ENCODE results near the gene LIMK2. TPM values are rescaled to one million over a fixed set of nuclear protein-coding genes. Genes with fewer than 3 reads are reported as not detected.
A peak's percentile ranks its signal among the peaks of the same experiment; 100 is the strongest.
"Not testable (repeated sequence)": the region's sequence is repeated elsewhere in the genome, so short reads cannot be mapped to it uniquely, and the experiment has no call there.

Gene LIMK2
- 8.0 TPM for total RNA-seq
- long read RNA-seq, partial matches to known transcripts = 1 of 7 reads
- long read RNA-seq, other reads (novel, unspliced or antisense) = 4 of 7 reads

DNA sequence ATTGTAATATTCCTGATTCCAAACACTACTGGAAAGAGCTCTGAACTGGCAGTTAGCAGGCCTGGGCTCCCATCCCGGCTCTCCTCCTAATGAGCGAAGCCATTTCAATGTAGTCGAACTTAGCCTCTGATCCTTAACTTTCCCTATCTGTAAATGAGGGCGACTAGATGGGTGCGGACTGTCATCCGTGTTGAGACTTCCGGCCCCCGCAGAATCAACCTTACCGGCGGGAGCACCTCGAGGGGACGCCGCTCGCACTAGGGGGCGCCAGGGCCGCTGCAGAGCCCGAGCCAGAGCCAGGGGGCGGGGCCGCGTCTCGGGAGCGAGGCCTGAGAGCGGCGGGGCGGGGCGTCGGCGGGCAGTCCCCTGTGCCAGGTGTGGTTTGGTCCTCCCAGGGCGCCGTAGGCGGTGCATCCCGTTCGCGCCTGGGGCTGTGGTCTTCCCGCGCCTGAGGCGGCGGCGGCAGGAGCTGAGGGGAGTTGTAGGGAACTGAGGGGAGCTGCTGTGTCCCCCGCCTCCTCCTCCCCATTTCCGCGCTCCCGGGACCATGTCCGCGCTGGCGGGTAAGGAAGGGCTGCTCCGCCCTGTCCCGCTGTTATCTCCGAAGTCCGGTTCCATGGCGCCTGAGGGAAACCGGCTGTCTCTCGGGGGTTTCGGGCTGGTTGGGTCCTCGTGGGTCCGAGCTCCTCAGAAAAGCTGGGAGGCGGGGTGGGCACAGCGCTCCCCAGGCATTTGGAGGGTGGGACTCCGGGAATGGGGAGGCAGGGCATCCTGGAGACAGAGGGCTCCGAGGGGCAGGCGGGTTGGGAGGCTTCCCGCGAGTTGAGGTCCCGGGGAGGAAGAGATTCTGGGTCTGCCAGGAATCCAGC is at the start of gene LIMK2:
Gene LIMK2, plus strand, starts transcription at position 437 of the 869 bp plus-strand sequence. Its CDS starts 111 bp downstream, at position 548.
- no peaks in the 10 kb centered on the region for H3K9me3 ChIP-seq (replicated peaks)
- no peaks in the 10 kb centered on the region for H3K27me3 ChIP-seq (ENCODE audit: low read depth)
- H3K36me3 ChIP-seq = peaks cover 14% of the 10 kb centered on the region
- peak within 1 kb of the TSS; percentile 90 for H3K27ac ChIP-seq (replicated peaks)
- H3K4me3 ChIP-seq = peak within 1 kb of the TSS; percentile 93
- intact Hi-C loops (cut with micrococcal nuclease) = no loop called here
- TF ChIP-seq, protein P1, sequence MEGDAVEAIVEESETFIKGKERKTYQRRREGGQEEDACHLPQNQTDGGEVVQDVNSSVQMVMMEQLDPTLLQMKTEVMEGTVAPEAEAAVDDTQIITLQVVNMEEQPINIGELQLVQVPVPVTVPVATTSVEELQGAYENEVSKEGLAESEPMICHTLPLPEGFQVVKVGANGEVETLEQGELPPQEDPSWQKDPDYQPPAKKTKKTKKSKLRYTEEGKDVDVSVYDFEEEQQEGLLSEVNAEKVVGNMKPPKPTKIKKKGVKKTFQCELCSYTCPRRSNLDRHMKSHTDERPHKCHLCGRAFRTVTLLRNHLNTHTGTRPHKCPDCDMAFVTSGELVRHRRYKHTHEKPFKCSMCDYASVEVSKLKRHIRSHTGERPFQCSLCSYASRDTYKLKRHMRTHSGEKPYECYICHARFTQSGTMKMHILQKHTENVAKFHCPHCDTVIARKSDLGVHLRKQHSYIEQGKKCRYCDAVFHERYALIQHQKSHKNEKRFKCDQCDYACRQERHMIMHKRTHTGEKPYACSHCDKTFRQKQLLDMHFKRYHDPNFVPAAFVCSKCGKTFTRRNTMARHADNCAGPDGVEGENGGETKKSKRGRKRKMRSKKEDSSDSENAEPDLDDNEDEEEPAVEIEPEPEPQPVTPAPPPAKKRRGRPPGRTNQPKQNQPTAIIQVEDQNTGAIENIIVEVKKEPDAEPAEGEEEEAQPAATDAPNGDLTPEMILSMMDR (IDR thresholded peaks at IDR 0.05; ENCODE audit: borderline replicate concordance) = peak; percentile 89
- DNase-seq = peak; percentile 96
- peaks cover 61% of the 10 kb centered on the region for H3K4me1 ChIP-seq

DNA sequence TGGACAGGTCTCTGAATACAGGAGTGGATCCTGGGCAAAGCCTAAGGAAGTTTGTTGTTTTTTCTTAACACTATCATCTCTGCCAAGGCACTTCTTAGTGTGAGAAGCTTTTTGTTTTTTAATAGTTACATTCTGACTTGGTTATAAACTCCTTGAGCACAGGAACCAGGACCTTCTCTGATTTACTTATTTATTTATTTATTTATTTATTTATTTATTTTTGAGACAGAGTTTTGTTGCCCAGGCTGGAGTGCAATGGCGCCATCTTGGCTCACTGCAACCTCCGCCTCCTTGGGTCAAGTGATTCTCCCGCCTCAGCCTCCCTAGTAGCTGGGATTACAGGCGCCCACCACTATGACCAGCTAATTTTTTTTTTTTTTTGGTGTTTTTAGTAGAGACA is 41.1 kb upstream of the LIMK2 start:
- no peak overlapping the region for H3K27ac ChIP-seq (replicated peaks)
- intact Hi-C loops (cut with micrococcal nuclease) = no loop called here
- DNase-seq = no peak
- TF ChIP-seq, protein P1 (IDR thresholded peaks at IDR 0.05; ENCODE audit: borderline replicate concordance) = no peak
- H3K36me3 ChIP-seq = peaks cover 13% of the 10 kb centered on the region
- no peak overlapping the region for H3K4me3 ChIP-seq
- H3K9me3 ChIP-seq (replicated peaks) = no peaks in the 10 kb centered on the region
- peaks cover 65% of the 10 kb centered on the region for H3K4me1 ChIP-seq
- H3K27me3 ChIP-seq (ENCODE audit: low read depth) = no peaks in the 10 kb centered on the region

DNA sequence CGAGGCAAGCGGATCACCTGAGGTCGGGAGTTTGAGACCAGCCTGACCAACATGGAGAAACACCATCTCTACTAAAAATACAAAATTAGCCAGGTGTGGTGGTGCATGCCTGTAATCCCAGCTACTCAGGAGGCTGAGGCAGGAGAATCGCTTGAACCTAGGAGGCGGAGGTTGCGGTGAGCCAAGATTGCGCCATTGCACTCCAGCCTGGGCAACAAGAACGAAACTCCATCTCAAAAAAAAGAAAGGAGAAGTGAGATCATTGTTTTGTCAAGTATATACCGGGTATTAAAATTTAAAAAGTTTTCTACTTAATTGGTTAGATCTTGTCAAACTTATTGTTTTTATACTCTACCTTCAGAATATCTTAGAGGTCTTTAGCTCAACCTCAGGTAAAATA is 40.4 kb upstream of the LIMK2 start:
- H3K27me3 ChIP-seq (ENCODE audit: low read depth); H3K27ac ChIP-seq (replicated peaks); H3K4me3 ChIP-seq; DNase-seq; intact Hi-C loops (cut with micrococcal nuclease); H3K9me3 ChIP-seq (replicated peaks): not testable (repeated sequence)
- peaks cover 62% of the 10 kb centered on the region for H3K4me1 ChIP-seq
- H3K36me3 ChIP-seq = peaks cover 13% of the 10 kb centered on the region

DNA sequence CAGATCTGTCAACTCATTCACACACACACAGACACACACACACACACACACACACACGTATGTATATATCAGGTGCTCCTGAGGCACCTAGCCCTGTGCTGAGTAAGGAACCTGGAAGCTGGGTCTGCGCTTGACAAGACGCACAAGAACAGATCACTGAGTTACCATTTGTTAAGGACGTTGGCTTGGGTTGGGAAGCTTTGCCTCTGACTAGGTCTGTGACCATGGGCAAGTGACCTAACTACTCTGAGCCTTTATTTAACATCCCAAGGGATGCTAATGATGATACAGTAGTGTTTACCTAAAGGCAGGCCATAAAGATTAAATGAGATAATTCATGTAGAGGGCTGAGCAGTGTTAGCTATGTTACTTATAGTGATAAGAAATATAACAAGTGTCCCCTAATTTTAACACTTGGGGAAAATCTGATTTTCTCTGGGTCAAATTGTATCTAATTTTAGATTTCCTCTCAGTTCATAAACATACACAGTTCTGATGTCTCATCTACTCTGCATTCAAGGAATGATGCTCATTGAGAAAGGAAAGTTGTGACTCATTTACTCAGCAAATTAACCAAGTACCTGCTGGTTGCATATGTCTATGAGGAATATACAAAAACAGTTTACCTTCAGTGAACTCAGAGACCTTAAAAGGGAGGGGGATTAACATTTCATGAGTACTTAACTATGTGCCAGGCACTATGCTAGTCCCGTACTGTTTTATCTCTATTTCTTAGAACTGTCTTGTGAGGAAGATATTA is 38.5 kb upstream of the LIMK2 start:
- TF ChIP-seq, protein P1 (IDR thresholded peaks at IDR 0.05; ENCODE audit: borderline replicate concordance) = no peak
- intact Hi-C loops (cut with micrococcal nuclease) = no loop called here
- Histone ChIP-seq H3K27me3 (ENCODE audit: low read depth) (no peaks in the 10 kb centered on the region), H3K4me1 (peaks cover 59% of the 10 kb centered on the region), H3K36me3 (peaks cover 14% of the 10 kb centered on the region), H3K27ac (replicated peaks) (no peak overlapping the region), H3K4me3 (no peak overlapping the region), H3K9me3 (replicated peaks) (no peaks in the 10 kb centered on the region)
- no peak for DNase-seq

DNA sequence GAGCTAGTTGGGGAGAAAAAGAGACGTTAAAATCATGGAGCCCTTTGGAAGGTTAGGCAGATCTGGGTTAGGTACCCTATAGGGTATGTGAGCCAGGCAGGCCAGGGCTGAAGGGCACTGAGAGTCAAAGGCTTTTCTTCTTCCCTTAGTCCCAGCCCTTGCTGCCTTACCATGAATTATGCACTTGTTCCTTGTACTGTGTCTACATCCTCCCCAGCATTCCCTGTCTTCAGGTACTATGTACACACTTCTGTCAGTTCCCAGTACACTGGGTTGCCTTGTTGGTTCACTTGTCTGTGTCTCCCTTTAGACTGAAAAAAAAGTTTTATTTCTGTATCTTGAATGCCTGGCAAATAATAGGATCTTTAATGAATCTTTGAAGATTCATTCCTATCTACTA is 35.2 kb upstream of the LIMK2 start:
- Histone ChIP-seq H3K36me3 (peaks cover 19% of the 10 kb centered on the region), H3K27me3 (ENCODE audit: low read depth) (no peaks in the 10 kb centered on the region), H3K4me1 (peaks cover 40% of the 10 kb centered on the region), H3K9me3 (replicated peaks) (no peaks in the 10 kb centered on the region), H3K27ac (replicated peaks) (no peak overlapping the region), H3K4me3 (no peak overlapping the region)
- no peak for DNase-seq
- TF ChIP-seq, protein P1 (IDR thresholded peaks at IDR 0.05; ENCODE audit: borderline replicate concordance) = no peak
- intact Hi-C loops (cut with micrococcal nuclease) = no loop called here

Data from left ventricle myocardium inferior (tissue), 1 donor.